ENCODE results near the gene VIPR2. TPM values are rescaled to one million over a fixed set of nuclear protein-coding genes. Genes with fewer than 3 reads are reported as not detected.

The VIPR2 gene
- polyA plus RNA-seq, 1 donor from 2014 or later = 0.51 TPM

GRCh38 chr7:159064816-159065510 is 79.7 kb downstream of the VIPR2 start:
- H2AFZ ChIP-seq (ENCODE audit: low read depth, low read length) = no peak overlapping the region
- no peaks in the 10 kb centered on the region for H3K9me3 ChIP-seq (ENCODE audit: low read length)

GRCh38 chr7:159064121-159064815 is 80.4 kb downstream of the VIPR2 start:
- H3K9ac ChIP-seq (ENCODE audit: low read length) = no peak overlapping the region
- no peaks in the 10 kb centered on the region for H3K9me2 ChIP-seq (ENCODE audit: insufficient read depth, low read length)
- H3K4me3 ChIP-seq (ENCODE audit: low read length) = no peak overlapping the region
- no peak overlapping the region for H2AFZ ChIP-seq (ENCODE audit: low read depth, low read length)
- H3K4me2 ChIP-seq (ENCODE audit: low read length) = no peak overlapping the region
- H3K36me3 ChIP-seq (ENCODE audit: insufficient read depth, low read length) = no peaks in the 10 kb centered on the region
- H3K27ac ChIP-seq (ENCODE audit: low read length) = no peak overlapping the region
- H3F3A ChIP-seq (ENCODE audit: insufficient read depth, low read length, poor library complexity, severe bottlenecking) = no peaks in the 10 kb centered on the region
- no peaks in the 10 kb centered on the region for H4K20me1 ChIP-seq (ENCODE audit: insufficient read depth)
- TF ChIP-seq, protein P1, sequence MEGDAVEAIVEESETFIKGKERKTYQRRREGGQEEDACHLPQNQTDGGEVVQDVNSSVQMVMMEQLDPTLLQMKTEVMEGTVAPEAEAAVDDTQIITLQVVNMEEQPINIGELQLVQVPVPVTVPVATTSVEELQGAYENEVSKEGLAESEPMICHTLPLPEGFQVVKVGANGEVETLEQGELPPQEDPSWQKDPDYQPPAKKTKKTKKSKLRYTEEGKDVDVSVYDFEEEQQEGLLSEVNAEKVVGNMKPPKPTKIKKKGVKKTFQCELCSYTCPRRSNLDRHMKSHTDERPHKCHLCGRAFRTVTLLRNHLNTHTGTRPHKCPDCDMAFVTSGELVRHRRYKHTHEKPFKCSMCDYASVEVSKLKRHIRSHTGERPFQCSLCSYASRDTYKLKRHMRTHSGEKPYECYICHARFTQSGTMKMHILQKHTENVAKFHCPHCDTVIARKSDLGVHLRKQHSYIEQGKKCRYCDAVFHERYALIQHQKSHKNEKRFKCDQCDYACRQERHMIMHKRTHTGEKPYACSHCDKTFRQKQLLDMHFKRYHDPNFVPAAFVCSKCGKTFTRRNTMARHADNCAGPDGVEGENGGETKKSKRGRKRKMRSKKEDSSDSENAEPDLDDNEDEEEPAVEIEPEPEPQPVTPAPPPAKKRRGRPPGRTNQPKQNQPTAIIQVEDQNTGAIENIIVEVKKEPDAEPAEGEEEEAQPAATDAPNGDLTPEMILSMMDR (IDR thresholded peaks at IDR 0.05; ENCODE audit: poor library complexity, severe bottlenecking) = no peak
- no peak for TF ChIP-seq EZH2 (IDR thresholded peaks at IDR 0.05; ENCODE audit: borderline replicate concordance, insufficient read depth, low read length, poor library complexity, severe bottlenecking)
- TF ChIP-seq MXI1 (conservative IDR thresholded peaks at IDR 0.05; ENCODE audit: poor library complexity, severe bottlenecking) = no peak
- TF ChIP-seq REST (IDR thresholded peaks at IDR 0.05; ENCODE audit: borderline replicate concordance) = no peak
- TF ChIP-seq TAF1 (IDR thresholded peaks at IDR 0.05; ENCODE audit: low read depth) = no peak
- no peak for TF ChIP-seq POLR2AphosphoS5 (IDR thresholded peaks at IDR 0.05)
- TF ChIP-seq SMC3 (conservative IDR thresholded peaks at IDR 0.05; ENCODE audit: poor library complexity) = no peak
- no peak for TF ChIP-seq EP300 (conservative IDR thresholded peaks at IDR 0.05; ENCODE audit: poor library complexity, severe bottlenecking)
- no peak for TF ChIP-seq RAD21 (conservative IDR thresholded peaks at IDR 0.05)
- no peaks in the 10 kb centered on the region for H3K9me3 ChIP-seq (ENCODE audit: low read length)
- no peaks in the 10 kb centered on the region for H3K79me2 ChIP-seq (replicated peaks; ENCODE audit: insufficient read depth, low read length)
- no peaks in the 10 kb centered on the region for H3K27me3 ChIP-seq (ENCODE audit: insufficient read depth, low read depth, low read length)

More at GRCh38 chr7:159064816-159065510, 79.7 kb downstream of the VIPR2 start:
- no peak overlapping the region for H3K4me2 ChIP-seq (ENCODE audit: low read length)
- no peaks in the 10 kb centered on the region for H3F3A ChIP-seq (ENCODE audit: insufficient read depth, low read length, poor library complexity, severe bottlenecking)
- no peaks in the 10 kb centered on the region for H3K27me3 ChIP-seq (ENCODE audit: insufficient read depth, low read depth, low read length)
- H3K27ac ChIP-seq (ENCODE audit: low read length) = no peak overlapping the region
- TF ChIP-seq SMC3 (conservative IDR thresholded peaks at IDR 0.05; ENCODE audit: poor library complexity) (no peak), RAD21 (conservative IDR thresholded peaks at IDR 0.05) (no peak), TAF1 (IDR thresholded peaks at IDR 0.05; ENCODE audit: low read depth) (no peak)
- TF ChIP-seq, protein P1 (IDR thresholded peaks at IDR 0.05; ENCODE audit: poor library complexity, severe bottlenecking) = no peak
- H3K79me2 ChIP-seq (replicated peaks; ENCODE audit: insufficient read depth, low read length) = no peaks in the 10 kb centered on the region
- no peaks in the 10 kb centered on the region for H4K20me1 ChIP-seq (ENCODE audit: insufficient read depth)
- no peaks in the 10 kb centered on the region for H3K9me2 ChIP-seq (ENCODE audit: insufficient read depth, low read length)
- no peaks in the 10 kb centered on the region for H3K36me3 ChIP-seq (ENCODE audit: insufficient read depth, low read length)
- no peak overlapping the region for H3K4me3 ChIP-seq (ENCODE audit: low read length)
- no peak overlapping the region for H3K9ac ChIP-seq (ENCODE audit: low read length)

All from neural cell (in vitro differentiated cells).